ENCODE data around the gene FTO. TPM values are rescaled to one million over a fixed set of nuclear protein-coding genes. Genes with fewer than 3 reads are reported as not detected.

The FTO gene
- total and polyA plus RNA-seq, 2 donors: 57.0 to 112 TPM

- whole genome bisulfite sequencing: 77% methylated on average over 8 of the region's 8 CpGs
- DNase-seq (ENCODE audit: extremely low spot score): no peak
- Histone ChIP-seq H3K27ac (ENCODE audit: low read depth) (no peak overlapping the region), H3K4me3 (ENCODE audit: low read depth, low read length) (no peak overlapping the region), H3K36me3 (ENCODE audit: insufficient read depth) (no peaks in the 10 kb centered on the region), H3K4me1 (ENCODE audit: insufficient read depth) (no peaks in the 10 kb centered on the region)
These were observed 462.2 kb downstream of the FTO start for GRCh38 chr16:54165912-54166865.

- whole genome bisulfite sequencing: 94% methylated on average over 5 of the region's 5 CpGs
- DNase-seq (ENCODE audit: extremely low spot score): no peak
- no peak overlapping the region for H3K27ac ChIP-seq (ENCODE audit: low read depth)
These were observed 465.2 kb downstream of the FTO start for GRCh38 chr16:54169112-54169511.

GRCh38 chr16:54171626-54172537, 467.9 kb downstream of the FTO start:
- WGBS: 45% methylated on average over 22 of the region's 22 CpGs
- DNase-seq (ENCODE audit: extremely low spot score): no peak
- Histone ChIP-seq H3K36me3 (ENCODE audit: insufficient read depth) (no peaks in the 10 kb centered on the region), H3K27ac (ENCODE audit: low read depth) (no peak overlapping the region), H3K4me3 (ENCODE audit: low read depth, low read length) (no peak overlapping the region), H3K4me1 (ENCODE audit: insufficient read depth) (no peaks in the 10 kb centered on the region)

More at GRCh38 chr16:54169112-54169511, 465.2 kb downstream of the FTO start:
- H3K4me1 ChIP-seq (ENCODE audit: insufficient read depth): no peaks in the 10 kb centered on the region
- H3K36me3 ChIP-seq (ENCODE audit: insufficient read depth): no peaks in the 10 kb centered on the region
- no peak overlapping the region for H3K4me3 ChIP-seq (ENCODE audit: low read depth, low read length)

- Histone ChIP-seq H3K4me3 (ENCODE audit: low read depth, low read length) (no peak overlapping the region), H3K4me1 (ENCODE audit: insufficient read depth) (no peaks in the 10 kb centered on the region), H3K36me3 (ENCODE audit: insufficient read depth) (no peaks in the 10 kb centered on the region), H3K27ac (ENCODE audit: low read depth) (no peak overlapping the region)
- 80% methylated on average over 8 of the region's 8 CpGs for WGBS
- DNase-seq (ENCODE audit: extremely low spot score): no peak
These were observed 469.5 kb downstream of the FTO start for GRCh38 chr16:54173490-54173889.

- WGBS: 62% methylated on average over 5 of the region's 5 CpGs
- no peaks in the 10 kb centered on the region for H3K4me1 ChIP-seq (ENCODE audit: insufficient read depth)
- H3K36me3 ChIP-seq (ENCODE audit: insufficient read depth): no peaks in the 10 kb centered on the region
- no peak overlapping the region for H3K4me3 ChIP-seq (ENCODE audit: low read depth, low read length)
- no peak overlapping the region for H3K27ac ChIP-seq (ENCODE audit: low read depth)
- no peak for DNase-seq (ENCODE audit: extremely low spot score)
These were observed 470.2 kb downstream of the FTO start for GRCh38 chr16:54174201-54174600.

- H3K4me1 ChIP-seq (ENCODE audit: insufficient read depth): no peaks in the 10 kb centered on the region
- DNase-seq (ENCODE audit: extremely low spot score): no peak
- no peak overlapping the region for H3K27ac ChIP-seq (ENCODE audit: low read depth)
- no peaks in the 10 kb centered on the region for H3K36me3 ChIP-seq (ENCODE audit: insufficient read depth)
- H3K4me3 ChIP-seq (ENCODE audit: low read depth, low read length): no peak overlapping the region
These were observed 470.8 kb downstream of the FTO start for GRCh38 chr16:54174750-54175149.

- no peak for DNase-seq (ENCODE audit: extremely low spot score)
- Histone ChIP-seq H3K4me3 (ENCODE audit: low read depth, low read length) (no peak overlapping the region), H3K4me1 (ENCODE audit: insufficient read depth) (no peaks in the 10 kb centered on the region), H3K27ac (ENCODE audit: low read depth) (no peak overlapping the region), H3K36me3 (ENCODE audit: insufficient read depth) (no peaks in the 10 kb centered on the region)
- 86% methylated on average over 9 of the region's 9 CpGs for WGBS
These were observed 471.2 kb downstream of the FTO start for GRCh38 chr16:54175169-54175551.

- H3K27ac ChIP-seq (ENCODE audit: low read depth): no peak overlapping the region
- no peak for DNase-seq (ENCODE audit: extremely low spot score)
- no peak overlapping the region for H3K4me3 ChIP-seq (ENCODE audit: low read depth, low read length)
- 60% methylated on average over 19 of the region's 19 CpGs for WGBS
- no peaks in the 10 kb centered on the region for H3K4me1 ChIP-seq (ENCODE audit: insufficient read depth)
- H3K36me3 ChIP-seq (ENCODE audit: insufficient read depth): no peaks in the 10 kb centered on the region
These were observed 471.8 kb downstream of the FTO start for GRCh38 chr16:54175552-54176375.

- DNase-seq (ENCODE audit: extremely low spot score): no peak
- Histone ChIP-seq H3K4me3 (ENCODE audit: low read depth, low read length) (no peak overlapping the region), H3K4me1 (ENCODE audit: insufficient read depth) (no peaks in the 10 kb centered on the region), H3K36me3 (ENCODE audit: insufficient read depth) (no peaks in the 10 kb centered on the region), H3K27ac (ENCODE audit: low read depth) (no peak overlapping the region)
- 44% methylated on average over 19 of the region's 19 CpGs for WGBS
These were observed 472.5 kb downstream of the FTO start for GRCh38 chr16:54176376-54176901.

- H3K4me3 ChIP-seq (ENCODE audit: low read depth, low read length): no peak overlapping the region
- 94% methylated on average over 26 of the region's 26 CpGs for WGBS
- H3K36me3 ChIP-seq (ENCODE audit: insufficient read depth): no peaks in the 10 kb centered on the region
- H3K27ac ChIP-seq (ENCODE audit: low read depth): no peak overlapping the region
- no peaks in the 10 kb centered on the region for H3K4me1 ChIP-seq (ENCODE audit: insufficient read depth)
- no peak for DNase-seq (ENCODE audit: extremely low spot score)
These were observed 473.3 kb downstream of the FTO start for GRCh38 chr16:54177052-54177861.

GRCh38 chr16:54177862-54178477, 474.0 kb downstream of the FTO start:
- Histone ChIP-seq H3K4me1 (ENCODE audit: insufficient read depth) (no peaks in the 10 kb centered on the region), H3K27ac (ENCODE audit: low read depth) (no peak overlapping the region), H3K36me3 (ENCODE audit: insufficient read depth) (no peaks in the 10 kb centered on the region), H3K4me3 (ENCODE audit: low read depth, low read length) (no peak overlapping the region)
- DNase-seq (ENCODE audit: extremely low spot score): no peak
- 77% methylated on average over 11 of the region's 11 CpGs for WGBS

- WGBS: 39% methylated on average over 7 of the region's 7 CpGs
- DNase-seq (ENCODE audit: extremely low spot score): peak; percentile 55
- Histone ChIP-seq H3K4me1 (ENCODE audit: insufficient read depth) (no peaks in the 10 kb centered on the region), H3K4me3 (ENCODE audit: low read depth, low read length) (no peak overlapping the region), H3K27ac (ENCODE audit: low read depth) (no peak overlapping the region), H3K36me3 (ENCODE audit: insufficient read depth) (no peaks in the 10 kb centered on the region)
These were observed 474.6 kb downstream of the FTO start for GRCh38 chr16:54178478-54178976.

Data from urinary bladder (tissue), 4 donors.